Fibroblast of lung (primary cell): ENCODE results near the gene USP7. TPM values are rescaled to one million over a fixed set of nuclear protein-coding genes. Genes with fewer than 3 reads are reported as not detected.

ENCODE experiments used
- DNase-seq, 2 donors: peaks; one replicate each; pipeline versions ENCODE4 v3.0.0 to v3.0.0-alpha.2; 2010; ENCODE audit warnings: low read depth in 2 of 2
- H2AFZ ChIP-seq: 2 replicates; pipeline ENCODE4 v1.5.1; 2012; ENCODE audit warnings: low read length, control low read depth, inconsistent platforms
- H3K27ac ChIP-seq: 2 replicates; pipeline ENCODE4 v1.5.1; 2011; ENCODE audit warnings: low read length, control low read depth; ENCODE audit not compliant: insufficient read depth
- H3K27me3 ChIP-seq: 2 replicates; pipeline ENCODE4 v1.5.1; 2011; ENCODE audit warnings: mild to moderate bottlenecking, low read length; ENCODE audit not compliant: control insufficient read depth, insufficient read depth
- H3K36me3 ChIP-seq: 2 replicates; pipeline ENCODE4 v1.5.1; 2011; ENCODE audit warnings: low read length; ENCODE audit not compliant: control insufficient read depth, insufficient read depth
- H3K4me1 ChIP-seq: 2 replicates; pipeline ENCODE4 v1.5.1; 2011; ENCODE audit warnings: low read length; ENCODE audit not compliant: control insufficient read depth, insufficient read depth; ENCODE audit errors: extremely low read depth
- H3K4me2 ChIP-seq: 2 replicates; pipeline ENCODE4 v1.5.1; 2011; ENCODE audit warnings: low read length, control low read depth; ENCODE audit not compliant: insufficient read depth; ENCODE audit errors: extremely low read depth
- H3K4me3 ChIP-seq, 4 experiments: fragments of 200-600 bp in 1 of 4; sonication (generic) in 1 of 4; replicated peaks in 1 of 4; 2 replicates each; pipeline ENCODE4 v1.5.1; 2011 to 2016; ENCODE audit warnings: low read length in 4 of 4, low read depth in 3 of 4, mild to moderate bottlenecking in 3 of 4, control low read depth in 2 of 4, inconsistent platforms in 1 of 4, mixed read lengths in 1 of 4; ENCODE audit not compliant: insufficient read depth in 1 of 4; ENCODE audit errors: control extremely low read depth in 1 of 4
- H3K79me2 ChIP-seq: 2 replicates; pipeline ENCODE4 v1.5.1; 2012; ENCODE audit warnings: mild to moderate bottlenecking, low read length, inconsistent platforms; ENCODE audit not compliant: control insufficient read depth, insufficient read depth
- H3K9ac ChIP-seq: 2 replicates; pipeline ENCODE4 v1.5.1; 2011; ENCODE audit warnings: mild to moderate bottlenecking, low read length, control low read depth; ENCODE audit not compliant: insufficient read depth
- H3K9me3 ChIP-seq: 2 replicates; pipeline ENCODE4 v1.5.1; 2012; ENCODE audit warnings: low read depth, low read length; ENCODE audit not compliant: control insufficient read depth, insufficient read depth
- H4K20me1 ChIP-seq: 2 replicates; pipeline ENCODE4 v1.5.1; 2011; ENCODE audit warnings: low read length; ENCODE audit not compliant: control insufficient read depth, insufficient read depth; ENCODE audit errors: extremely low read depth
- CTCF ChIP-seq, 2 donors: IDR thresholded peaks in 1 of 2; conservative IDR thresholded peaks in 1 of 2; 1 replicate in 1 of 2; 2 replicates in 1 of 2; pipeline ENCODE4 v1.5.1; 2011 to 2012; ENCODE audit warnings: low read length in 2 of 2, control low read depth in 1 of 2, inconsistent platforms in 1 of 2, low read depth in 1 of 2, mild to moderate bottlenecking in 1 of 2
- EZH2 ChIP-seq: IDR thresholded peaks from 2 replicates; pipeline ENCODE4 v1.5.1; 2012; ENCODE audit warnings: low read length, control low read depth, mild to moderate bottlenecking; ENCODE audit errors: missing control alignments
- polyA plus RNA-seq, 2 donors: library from polyadenylated mRNA; depleted of rRNA in 1 of 2; stranded (reverse) in 1 of 2; unstranded in 1 of 2; fragments of >200 nt; gene quantifications; 2 replicates each; pipeline ENCODE4 v1.2.1, GENCODE V29; 2011 to 2012; ENCODE audit warnings: missing spikeins in 1 of 2
- total RNA-seq: library from RNA; depleted of rRNA; stranded (reverse); fragments of >200 nt; gene quantifications from 2 replicates; pipeline ENCODE4 v1.2.1, GENCODE V29; 2014

The USP7 gene
- total and polyA plus RNA-seq, 2 donors (not counting 1 experiment from before 2014, with no cell fraction given): 22.5 to 48.7 TPM

DNA sequence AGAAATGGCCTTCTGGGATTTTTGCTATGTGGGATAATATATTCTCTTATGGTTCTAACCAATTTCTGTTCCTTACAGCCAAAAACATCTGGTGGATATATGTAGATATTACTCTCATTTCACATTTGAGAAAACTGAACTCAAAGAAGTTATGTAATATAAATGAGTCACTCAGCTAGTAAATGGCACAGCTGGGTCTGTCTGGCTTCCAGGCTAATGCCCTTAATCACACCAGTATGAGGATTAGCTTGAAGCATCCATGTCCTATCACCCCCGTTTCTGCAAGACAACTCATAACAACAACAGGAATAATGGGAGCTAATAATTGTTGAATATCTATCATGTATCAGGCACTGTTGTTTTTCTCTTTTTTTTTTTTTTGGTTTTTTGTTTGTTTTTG is 34.4 kb upstream of the USP7 start:
- Histone ChIP-seq H3K9ac (no peak overlapping the region), H3K4me3 (no peak overlapping the region), H4K20me1 (no peaks in the 10 kb centered on the region), H3K79me2 (no peaks in the 10 kb centered on the region), H2AFZ (no peak overlapping the region), H3K36me3 (no peaks in the 10 kb centered on the region), H3K27ac (no peak overlapping the region), H3K4me1 (no peaks in the 10 kb centered on the region), H3K4me2 (no peak overlapping the region), H3K27me3 (no peaks in the 10 kb centered on the region), H3K9me3 (no peaks in the 10 kb centered on the region)
- no peak for TF ChIP-seq EZH2
- TF ChIP-seq CTCF (conservative IDR thresholded peaks at IDR 0.05 in 1 of 2, IDR thresholded peaks at IDR 0.05 in 1 of 2; ENCODE audit: low read depth in 1 of 2, low read length in 2 of 2): no peak
- peak; percentile 42 to 67 for DNase-seq

GRCh38 chr16:8996891-8997290 is 33.2 kb upstream of the USP7 start:
- Histone ChIP-seq H3K79me2 (no peaks in the 10 kb centered on the region), H3K36me3 (no peaks in the 10 kb centered on the region), H3K4me1 (no peaks in the 10 kb centered on the region), H3K4me3 (no peak overlapping the region), H3K4me2 (no peak overlapping the region), H3K27ac (no peak overlapping the region), H3K9me3 (no peaks in the 10 kb centered on the region), H3K9ac (no peak overlapping the region), H3K27me3 (no peaks in the 10 kb centered on the region), H4K20me1 (no peaks in the 10 kb centered on the region), H2AFZ (no peak overlapping the region)
- no peak for TF ChIP-seq CTCF (conservative IDR thresholded peaks at IDR 0.05 in 1 of 2, IDR thresholded peaks at IDR 0.05 in 1 of 2; ENCODE audit: low read depth in 1 of 2, low read length in 2 of 2)
- no peak for TF ChIP-seq EZH2
- DNase-seq: no peak

DNA sequence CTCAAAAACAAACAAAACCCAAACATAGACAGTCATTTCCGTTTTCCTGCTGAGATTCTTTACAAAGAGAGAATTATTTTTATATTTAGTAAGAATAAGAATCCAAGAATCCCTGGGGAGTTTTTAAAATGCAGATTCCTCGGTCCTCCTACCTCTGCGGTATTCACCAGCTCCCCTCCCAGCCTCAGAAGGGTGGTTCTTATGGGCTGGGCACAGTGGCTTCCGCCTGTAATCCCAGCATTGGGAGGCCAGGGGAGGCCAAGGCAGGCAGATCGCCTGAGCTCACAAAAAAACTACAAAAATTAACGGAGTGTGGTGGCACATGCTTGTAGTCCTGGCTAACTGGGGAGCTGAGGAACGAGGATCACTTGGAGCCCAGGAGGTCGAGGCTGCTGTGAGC is 26.7 kb upstream of the USP7 start:
- Histone ChIP-seq H3K36me3 (no peaks in the 10 kb centered on the region), H3K4me1 (no peaks in the 10 kb centered on the region), H3K27me3 (no peaks in the 10 kb centered on the region), H3K79me2 (no peaks in the 10 kb centered on the region), H3K4me3 (no peak overlapping the region), H3K4me2 (no peak overlapping the region), H4K20me1 (no peaks in the 10 kb centered on the region), H3K9ac (no peak overlapping the region), H3K9me3 (no peaks in the 10 kb centered on the region), H2AFZ (no peak overlapping the region), H3K27ac (no peak overlapping the region)
- DNase-seq: no peak
- no peak for TF ChIP-seq CTCF (conservative IDR thresholded peaks at IDR 0.05 in 1 of 2, IDR thresholded peaks at IDR 0.05 in 1 of 2; ENCODE audit: low read depth in 1 of 2, low read length in 2 of 2)
- no peak for TF ChIP-seq EZH2
